Muscle of back (tissue), 11 donors: ENCODE measurements around the gene RTEL1. TPM values are rescaled to one million over a fixed set of nuclear protein-coding genes. Genes with fewer than 3 reads are reported as not detected.
"Not testable (repeated sequence)": the region's sequence is repeated elsewhere in the genome, so short reads cannot be mapped to it uniquely, and the experiment has no call there.

Experiments used
- DNase-seq, 3 donors: peaks; one replicate each; pipeline versions ENCODE4 v3.0.0 to v3.0.0-alpha.2; 2013
- polyA plus RNA-seq, 10 donors: library from polyadenylated mRNA; unstranded; fragments of 120-200 nt; gene quantifications; one replicate each; pipeline ENCODE4 v1.2.1, GENCODE V29; 2013; ENCODE audit not compliant: insufficient read length in 10 of 10

The RTEL1 gene
- polyA plus RNA-seq, 10 donors, result 6.0 to 17.7 (median 11.1) TPM

DNA sequence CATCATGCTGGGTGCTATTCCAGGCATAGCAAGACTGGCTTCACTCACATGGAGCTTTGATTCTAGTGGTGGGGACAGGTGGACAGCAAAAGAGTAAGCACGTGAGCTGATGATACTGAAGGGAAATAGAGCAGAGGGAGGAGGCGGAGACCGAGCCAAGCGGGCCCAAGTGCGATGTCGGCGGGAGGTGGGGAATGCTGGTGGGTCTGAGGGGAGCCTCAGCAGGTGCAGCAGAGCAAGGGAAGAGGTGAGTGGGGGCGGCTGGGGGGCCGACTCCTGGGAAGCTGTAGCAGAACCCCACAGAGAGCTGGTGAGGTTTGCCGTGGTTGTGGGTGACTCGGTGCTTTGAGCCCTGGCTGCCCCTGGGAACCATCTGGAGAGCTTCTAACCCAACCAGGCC, 10.2 kb downstream of the RTEL1 start:
- DNase-seq, result no peak

DNA sequence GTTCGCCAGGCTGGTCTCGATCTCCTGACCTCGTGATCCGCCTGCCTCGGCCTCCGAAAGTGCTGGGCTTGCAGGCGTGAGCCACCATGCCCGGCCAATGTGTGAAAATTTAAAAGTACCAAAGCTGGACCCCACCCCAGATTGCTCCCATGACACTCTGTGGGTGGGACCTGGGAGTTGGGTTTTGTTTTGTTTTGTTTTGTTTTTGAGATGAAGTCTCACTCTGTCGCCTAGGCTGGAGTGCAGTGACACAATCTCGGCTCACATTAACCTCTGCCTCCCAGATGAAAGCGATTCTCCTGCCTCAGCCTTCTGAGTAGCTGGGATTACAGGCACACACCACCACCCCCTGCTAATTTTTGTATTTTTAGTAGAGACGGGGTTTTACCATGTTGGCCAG, 13.6 kb downstream of the RTEL1 start:
- DNase-seq, result not testable (repeated sequence)

DNA sequence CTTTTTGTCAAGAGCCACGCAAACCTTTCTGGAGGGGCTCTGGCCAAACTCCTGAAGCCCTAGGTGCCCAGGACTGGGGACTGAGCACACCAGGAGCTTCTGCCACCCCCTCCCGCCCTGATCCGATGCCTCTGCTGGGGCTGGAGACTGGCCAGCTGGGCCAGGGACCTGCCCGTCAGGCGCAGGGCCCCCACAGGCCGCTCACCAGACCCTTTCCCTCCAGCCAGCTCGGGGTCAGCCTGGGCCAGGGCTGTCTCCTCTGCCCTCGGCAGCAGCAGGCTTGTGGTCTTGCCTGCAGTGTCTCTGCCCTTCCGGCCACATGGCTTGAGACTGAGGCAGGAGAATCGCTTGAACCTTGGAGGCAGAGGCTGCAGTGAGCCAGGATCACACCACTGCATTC, 14.6 kb downstream of the RTEL1 start:
- no peak for DNase-seq

DNA sequence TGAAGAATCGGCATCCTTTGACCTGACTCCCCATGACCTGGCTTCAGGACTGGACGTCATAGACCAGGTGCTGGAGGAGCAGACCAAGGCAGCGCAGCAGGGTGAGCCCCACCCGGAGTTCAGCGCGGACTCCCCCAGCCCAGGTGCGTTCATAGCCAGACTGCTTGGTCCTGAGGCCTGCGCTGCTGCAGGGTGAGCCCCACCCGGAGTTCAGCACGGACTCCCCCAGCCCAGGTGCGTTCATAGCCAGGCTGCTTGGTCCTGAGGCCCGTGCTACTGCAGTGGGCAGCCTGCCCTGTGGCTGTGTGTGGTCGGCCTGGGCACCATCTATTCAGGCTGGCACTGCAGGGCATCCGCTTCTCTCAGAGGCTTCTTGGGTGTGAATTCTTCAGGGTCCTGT, 15.8 kb downstream of the RTEL1 start:
- no peak for DNase-seq

DNA sequence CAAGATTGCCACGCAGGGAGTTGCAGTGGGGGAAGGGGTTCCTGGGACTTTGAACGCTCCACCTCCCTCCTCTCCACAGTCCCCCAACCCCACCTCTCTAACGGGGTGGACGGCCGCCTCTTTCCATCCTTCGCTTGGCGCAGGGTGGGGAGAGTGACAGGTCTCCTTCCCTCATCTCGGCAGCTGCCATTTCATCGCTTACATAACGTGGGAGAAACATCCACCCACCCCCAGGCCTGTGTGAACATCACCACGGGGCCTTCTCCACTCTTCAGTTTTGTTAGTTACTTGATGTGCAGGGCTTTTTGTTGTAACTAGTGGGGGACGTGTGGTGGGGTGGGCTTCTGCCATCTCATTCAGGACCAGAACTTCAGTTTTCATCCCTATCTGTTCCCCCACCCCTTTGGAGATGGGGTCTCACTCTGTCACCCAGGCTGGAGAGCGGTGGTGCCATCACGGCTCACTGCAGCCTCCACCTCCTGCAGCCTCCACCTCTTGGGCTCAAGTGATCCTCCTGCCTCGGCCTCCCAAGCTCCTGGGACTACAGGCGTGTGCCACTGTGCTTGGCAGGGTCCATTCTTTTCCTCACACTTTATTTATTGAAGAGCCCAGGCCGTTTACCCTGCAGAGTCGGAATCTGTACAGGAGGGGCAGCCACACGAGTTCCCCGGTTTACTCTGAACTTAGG, 17.7 kb downstream of the RTEL1 start:
- DNase-seq, result no peak

DNA sequence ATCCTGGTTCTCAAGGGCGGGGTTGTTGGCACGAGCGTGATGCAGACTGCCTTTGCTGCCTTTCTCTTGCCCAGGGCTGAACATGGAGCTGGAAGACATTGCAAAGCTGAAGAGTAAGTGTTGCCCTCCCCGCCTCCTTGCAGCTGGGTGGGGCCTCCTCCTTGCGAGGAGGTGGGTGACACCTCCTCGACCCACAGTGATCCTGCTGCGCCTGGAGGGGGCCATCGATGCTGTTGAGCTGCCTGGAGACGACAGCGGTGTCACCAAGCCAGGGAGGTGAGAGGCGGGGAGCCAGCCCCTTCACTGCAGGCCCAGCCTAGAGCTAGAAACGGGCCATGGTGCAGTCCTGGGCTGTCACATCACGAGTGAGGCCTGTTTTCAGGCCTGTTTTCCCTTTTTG, 20.0 kb downstream of the RTEL1 start:
- DNase-seq, result no peak

DNA sequence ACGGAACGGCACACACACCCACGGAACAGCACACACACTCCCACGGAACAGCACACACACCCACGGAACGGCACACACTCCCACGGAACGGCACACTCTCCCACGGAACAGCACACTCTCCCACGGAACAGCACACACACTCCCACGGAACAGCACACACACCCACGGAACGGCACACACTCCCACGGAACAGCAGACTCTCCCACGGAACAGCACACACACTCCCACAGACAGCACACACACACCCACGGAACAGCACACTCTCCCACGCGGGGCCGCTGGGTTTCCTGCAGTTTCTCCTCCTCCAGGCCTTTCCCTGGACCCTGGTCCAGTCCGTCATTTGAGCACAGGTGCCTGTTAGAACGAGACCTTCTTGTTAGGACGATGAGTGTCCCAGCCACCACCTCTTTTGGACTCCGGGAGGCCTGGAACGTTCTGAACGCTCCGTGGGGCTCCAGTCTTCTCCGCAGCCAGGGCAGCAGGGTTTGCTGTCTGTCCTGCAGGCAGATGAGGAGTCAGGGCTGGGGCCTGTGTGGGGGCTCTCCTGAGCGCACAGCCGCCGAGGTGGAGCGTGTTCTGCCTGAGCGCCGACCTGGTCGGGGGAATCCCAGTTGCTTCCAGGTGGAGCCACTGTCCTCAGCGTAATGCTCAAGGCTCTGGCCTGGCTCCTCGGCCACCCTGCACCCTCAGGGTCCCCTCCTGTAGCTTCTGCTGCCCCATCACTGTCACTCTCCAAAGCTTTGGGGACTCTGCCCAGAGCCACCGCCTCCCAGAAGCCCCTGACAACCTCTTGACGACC, 20.8 kb downstream of the RTEL1 start:
- no peak for DNase-seq

DNA sequence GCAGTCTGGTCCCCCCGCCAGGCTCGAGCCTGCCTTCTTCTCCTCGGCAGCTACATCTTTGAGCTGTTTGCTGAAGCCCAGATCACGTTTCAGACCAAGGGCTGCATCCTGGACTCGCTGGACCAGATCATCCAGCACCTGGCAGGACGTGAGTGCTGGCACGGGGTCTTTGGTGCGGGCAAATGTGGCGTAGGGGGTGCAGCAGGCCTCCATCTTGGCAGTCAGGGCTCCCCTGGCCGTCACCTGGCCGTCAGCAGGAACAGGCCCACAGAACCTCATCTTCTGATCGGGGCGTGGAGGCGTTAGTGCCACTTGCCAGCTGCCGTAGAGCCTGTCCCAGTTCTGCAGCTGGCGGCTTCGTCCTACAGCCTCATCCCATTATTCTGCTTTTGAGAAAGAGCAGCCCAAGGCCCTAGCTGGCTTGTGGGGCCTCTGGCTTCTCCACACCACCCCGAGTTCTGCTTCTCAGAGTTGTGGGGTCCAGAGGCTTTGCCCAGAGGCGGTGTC, 21.7 kb downstream of the RTEL1 start:
- DNase-seq, result no peak

DNA sequence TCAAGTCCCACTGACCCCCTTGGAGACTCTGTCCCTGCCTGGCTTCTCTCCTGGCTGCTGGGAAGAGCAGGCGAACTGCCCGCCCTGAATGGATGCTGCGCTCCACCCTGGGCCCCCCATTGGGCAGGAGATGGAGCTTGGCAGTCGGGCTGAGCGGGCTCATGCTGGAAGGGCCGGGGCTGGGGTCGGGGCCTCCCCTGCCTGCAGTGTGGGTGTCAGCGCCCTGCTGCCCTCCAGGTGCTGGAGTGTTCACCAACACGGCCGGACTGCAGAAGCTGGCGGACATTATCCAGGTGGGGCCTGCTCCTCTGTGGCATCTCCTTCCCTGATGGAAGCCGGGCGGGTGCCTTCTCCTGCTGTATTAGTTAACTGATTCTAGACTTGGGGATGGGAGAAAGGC, 22.3 kb downstream of the RTEL1 start:
- DNase-seq, result no peak

DNA sequence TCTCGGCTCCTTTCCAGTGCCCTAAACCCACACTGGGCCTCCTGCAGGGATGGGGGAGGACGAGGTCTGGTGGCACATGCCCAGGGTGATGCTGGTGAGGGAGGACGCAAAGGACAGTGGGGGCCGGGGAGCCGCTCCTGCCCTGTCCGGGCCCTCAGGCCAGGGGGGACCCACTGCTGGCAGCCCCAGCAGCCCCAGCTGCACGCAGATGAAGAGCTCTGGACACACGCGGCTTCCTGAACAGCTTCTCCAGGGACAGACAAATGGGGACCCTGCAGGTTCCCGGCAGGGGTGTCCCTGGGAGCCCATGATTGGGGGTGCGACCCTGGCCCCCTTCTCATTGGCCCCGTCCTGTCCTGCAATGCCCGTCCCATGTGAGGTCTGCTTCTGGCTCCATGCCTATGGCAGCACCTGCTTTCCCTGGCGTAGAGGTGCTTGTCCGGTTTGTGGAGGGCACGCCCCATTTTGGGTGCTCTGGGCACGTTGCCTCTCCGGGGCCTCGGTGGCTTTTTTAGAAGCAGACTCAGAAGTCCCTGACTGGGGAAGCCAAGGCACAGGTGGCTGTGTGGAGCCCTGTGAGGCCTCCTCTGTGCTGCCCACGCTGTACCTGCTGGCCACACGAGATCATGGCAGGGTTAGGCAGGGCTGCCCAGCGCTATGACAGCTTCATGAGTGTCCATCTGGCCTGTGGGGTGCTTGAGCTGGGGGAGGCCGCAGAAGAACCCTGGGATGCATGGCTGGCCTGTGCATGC, 22.9 kb downstream of the RTEL1 start:
- no peak for DNase-seq

DNA sequence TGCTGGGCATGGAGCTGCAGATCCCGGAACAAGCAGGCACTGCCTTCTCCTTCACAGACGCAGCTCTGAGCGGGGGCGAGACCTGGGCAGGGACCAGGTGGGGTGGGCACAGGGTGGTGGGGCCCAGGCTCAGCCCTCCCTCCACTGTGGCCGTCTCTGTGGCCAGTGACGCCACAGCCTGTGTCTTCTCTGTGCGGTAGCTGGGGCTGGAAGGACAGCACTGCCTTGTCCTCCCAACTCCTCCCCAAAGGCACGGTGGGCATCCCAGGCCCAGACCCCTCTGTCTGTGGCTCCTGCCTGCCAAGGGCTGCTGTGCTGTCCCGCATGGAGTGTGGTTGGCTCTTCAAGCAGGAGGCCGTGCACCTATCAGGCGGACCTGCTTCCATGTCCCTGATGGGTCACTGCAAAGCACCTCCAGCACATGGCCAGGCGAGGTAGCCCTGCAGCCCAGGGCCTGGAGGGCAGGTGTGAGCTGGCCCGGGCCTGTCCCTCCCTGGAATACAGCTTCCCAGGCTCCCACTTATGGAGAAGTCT, 23.6 kb downstream of the RTEL1 start:
- no peak for DNase-seq

DNA sequence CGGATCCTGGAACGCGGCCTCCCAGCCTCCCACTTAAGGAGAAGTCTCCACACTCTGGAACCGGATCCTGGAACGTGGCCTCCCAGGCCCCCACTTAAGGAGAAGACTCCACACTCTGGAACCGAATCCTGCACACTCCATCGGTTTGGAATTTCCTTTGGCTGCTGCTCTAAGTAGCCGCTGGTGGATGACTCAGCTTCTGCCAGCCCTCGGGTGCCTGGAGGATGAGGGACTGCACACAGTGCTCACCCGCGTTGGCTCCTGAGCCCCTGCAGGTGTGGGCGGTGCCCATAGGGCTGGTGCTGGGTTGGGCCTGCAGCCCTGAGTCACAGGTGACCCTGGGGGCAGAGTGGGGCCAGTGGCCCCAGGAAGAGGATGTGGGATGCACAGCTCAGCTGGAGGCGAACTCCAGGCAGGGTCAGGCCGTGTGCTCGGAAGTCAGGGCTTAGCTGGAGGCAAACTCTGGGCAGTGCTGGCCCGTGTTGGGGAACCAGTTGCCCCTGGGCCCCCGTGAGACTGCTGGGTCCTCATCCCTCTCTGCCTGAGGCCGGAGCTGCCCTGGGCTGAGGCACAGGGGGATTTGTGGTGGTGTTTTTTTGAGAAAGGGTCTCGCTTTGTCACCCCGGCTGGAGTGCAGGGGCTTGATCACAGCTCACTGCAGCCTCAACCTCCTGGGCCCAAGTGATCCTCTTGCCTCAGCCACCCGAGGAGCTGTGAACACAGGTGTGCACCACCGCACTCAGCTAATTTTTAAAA, 24.4 kb downstream of the RTEL1 start:
- DNase-seq, result peak in 2 of 3 donors; percentile 31 to 91

DNA sequence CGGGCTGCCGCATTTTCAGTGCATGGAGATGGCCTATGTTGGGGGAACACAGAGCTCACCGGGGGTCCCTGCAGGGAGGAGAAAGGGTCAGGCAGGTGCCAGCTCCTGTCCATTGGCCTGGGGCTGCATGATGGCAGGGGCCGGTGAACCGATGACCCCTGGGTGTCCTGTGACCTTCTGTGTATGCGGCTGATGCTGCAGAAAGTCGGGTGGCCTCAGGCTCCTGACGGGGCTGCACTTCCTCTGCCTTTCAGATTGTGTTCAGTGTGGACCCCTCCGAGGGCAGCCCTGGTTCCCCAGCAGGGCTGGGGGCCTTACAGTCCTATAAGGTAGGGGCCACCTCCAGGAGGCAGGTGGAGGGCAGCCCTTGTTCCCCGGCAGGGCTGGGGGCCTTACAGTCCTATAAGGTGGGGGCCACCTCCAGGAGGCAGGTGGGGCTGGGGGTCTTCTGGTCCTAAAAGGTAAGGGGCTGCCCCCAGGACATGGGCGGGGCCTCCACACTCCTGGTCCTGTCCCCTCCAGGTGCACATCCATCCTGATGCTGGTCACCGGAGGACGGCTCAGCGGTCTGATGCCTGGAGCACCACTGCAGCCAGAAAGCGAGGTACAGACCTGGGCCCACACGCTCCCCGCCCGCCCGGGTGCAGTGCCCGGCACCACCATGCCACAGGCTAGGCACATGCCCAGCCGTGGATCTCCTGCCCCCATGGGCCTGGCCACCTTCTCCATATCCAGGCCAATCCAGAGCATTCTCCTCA, 27.3 kb downstream of the RTEL1 start:
- DNase-seq, result no peak

DNA sequence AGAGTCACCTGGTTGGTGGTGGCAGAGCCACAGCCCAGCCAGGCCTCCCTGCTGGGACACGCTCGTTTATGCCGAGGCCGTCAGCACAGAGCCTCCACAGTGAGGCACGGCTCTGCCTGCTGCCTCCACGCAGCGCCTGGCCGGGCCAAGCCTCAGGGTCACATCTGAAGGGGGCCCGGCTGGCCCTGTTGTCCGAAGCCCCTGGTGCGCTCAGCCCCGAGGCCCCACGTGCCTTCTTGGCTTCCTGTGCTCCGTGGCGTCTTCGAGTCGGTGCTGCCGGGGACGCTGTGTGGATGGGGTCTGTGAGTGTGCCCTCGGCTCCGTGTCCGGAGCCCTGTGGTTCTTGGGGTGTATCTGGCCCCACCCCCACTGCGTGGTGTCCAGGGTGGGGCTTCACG, 28.0 kb downstream of the RTEL1 start:
- DNase-seq, result no peak

DNA sequence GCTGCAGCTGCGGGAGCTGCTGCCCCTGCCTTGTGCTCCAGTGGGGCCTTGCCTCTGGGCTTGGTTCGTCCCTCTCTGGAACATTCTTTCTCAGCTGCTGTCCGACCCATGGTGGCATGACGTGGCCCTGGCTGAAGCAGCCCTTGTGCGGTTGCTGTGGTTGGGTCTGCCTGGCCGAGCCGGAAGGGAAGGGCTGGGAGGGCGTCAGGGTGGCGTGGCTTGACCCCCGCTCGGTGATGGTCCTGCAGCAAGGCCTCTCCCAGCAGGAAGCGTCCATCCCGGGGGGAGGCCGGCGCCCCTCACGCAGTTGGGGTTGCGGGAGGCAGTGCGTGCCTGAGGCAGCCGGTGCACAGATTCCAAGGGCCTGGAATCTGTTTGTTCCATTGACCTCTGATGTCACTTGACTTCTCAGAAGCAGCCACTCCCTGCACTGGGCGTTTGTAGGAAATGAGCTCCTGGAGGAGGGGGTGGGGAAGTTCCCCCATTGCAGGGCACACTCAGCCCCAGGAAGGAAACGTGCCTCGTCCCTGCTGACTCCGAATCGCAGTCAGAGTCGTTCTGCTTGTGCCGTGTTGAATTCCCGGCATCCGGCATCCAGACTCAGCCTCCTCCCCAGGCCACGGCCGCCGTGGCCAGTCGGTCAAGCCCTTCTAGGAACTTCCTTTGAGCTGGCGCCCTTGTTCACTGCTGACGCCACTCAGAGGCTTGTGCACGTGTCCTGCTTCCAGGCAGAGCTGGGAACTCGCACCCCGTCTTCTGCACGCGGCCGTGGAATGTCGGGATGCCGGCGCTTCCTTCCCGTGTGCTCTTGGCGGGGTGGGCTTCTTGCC, 28.6 kb downstream of the RTEL1 start:
- peak; percentile 50 to 85 (median 76) for DNase-seq

DNA sequence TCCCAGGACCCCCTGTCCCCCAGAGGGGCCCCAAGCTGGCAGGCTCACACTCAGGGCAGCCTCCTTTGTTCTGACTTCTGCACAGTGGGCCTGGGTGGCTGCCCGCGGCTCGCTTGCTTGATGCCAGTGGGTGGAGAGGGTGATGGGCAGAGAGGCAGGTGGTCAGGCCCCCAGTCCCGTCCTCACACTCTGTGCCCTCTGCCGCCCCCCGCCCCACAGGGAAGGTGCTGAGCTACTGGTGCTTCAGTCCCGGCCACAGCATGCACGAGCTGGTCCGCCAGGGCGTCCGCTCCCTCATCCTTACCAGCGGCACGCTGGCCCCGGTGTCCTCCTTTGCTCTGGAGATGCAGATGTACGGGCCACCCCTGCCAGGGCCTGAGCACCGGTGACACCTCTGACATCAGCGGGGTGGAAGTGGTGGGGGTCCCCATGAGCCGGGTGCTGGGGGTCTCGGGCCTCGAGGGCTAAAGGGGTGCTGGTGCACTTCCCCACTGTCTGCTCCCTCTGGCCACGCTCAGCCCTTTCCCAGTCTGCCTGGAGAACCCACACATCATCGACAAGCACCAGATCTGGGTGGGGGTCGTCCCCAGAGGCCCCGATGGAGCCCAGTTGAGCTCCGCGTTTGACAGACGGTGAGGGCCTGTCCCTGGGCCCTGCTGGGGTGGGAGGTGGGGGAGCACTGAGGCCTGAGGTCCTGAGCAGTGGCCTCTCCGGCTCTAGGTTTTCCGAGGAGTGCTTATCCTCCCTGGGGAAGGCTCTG, 29.5 kb downstream of the RTEL1 start:
- no peak for DNase-seq

DNA sequence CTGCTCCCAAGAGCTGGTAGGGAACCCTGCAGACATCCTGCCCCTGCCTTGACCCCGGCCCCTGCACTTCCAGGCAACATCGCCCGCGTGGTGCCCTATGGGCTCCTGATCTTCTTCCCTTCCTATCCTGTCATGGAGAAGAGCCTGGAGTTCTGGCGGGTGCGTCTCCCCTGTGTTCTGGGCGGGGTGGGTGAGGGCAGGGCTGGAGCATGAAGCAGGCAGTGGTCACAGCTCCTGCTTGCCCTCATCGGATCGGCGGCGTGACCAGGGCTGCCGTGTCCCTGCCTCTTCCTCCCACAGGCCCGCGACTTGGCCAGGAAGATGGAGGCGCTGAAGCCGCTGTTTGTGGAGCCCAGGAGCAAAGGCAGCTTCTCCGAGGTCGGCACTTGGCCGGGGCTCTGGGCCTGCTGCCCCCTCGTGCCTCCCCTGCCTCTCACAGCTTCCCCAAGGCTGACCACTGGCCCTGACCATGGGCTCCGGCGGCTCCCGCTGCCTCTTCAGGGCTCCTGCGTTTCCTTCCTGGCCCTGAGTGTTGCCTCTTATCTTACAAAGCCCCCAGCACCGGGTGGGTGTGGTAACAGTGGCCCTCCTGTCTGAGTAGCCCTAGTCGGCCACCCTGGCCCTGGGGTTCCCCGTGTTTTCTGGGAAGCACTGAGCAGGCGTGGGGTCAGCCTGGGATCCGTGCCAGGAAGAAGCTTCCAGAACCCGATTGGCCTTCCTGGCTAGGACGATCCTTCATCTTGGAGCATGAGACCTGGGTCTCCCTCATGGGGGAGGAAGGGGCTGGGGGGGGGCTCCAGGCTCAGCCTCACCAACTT, 30.3 kb downstream of the RTEL1 start:
- DNase-seq, result no peak
